HCT116 (cell line): ENCODE data around the gene AP3B1.

Experiments used
- POLR2AphosphoS5 ChIP-seq: IDR thresholded peaks from 2 replicates; pipeline ENCODE4 v1.6.1; 2011; ENCODE audit warnings: mild to moderate bottlenecking, low read depth, low read length, moderate library complexity
- TF ChIP-seq, protein P1 (sequence below), 3 experiments: fragments of 200-600 bp in 1 of 3; sonication (generic) in 1 of 3; IDR thresholded peaks in 2 of 3; conservative IDR thresholded peaks in 1 of 3; 2 replicates each; pipeline ENCODE4 v1.5.1; 2012 to 2017; ENCODE audit warnings: low read depth in 2 of 3, low read length in 2 of 3, antibody characterized with exemption in 1 of 3, borderline replicate concordance in 1 of 3, control low read depth in 1 of 3, mild to moderate bottlenecking in 1 of 3, mixed read lengths in 1 of 3, mixed run types in 1 of 3, moderate library complexity in 1 of 3; ENCODE audit not compliant: insufficient read depth in 1 of 3

DNA sequence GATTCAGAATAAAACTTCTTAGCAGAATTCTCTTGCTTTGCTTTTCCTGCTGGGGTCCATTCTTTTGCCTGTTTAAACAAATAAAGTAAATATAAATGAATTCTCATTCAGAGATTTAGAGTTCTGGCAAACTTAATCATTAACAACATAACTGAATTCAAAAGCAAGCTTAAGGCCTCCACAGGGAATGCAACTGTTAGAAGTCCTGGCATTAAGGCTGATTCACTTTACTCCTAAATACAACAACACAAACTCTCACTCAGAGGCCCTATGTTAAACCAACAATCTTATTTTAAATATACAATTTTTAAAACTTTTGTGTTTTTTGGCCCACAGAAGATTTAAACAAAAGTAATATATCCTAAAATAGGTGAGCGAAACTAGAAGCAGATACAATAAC is 178.3 kb downstream of the AP3B1 start:
- TF ChIP-seq POLR2AphosphoS5 = no peak
- TF ChIP-seq, protein P1, sequence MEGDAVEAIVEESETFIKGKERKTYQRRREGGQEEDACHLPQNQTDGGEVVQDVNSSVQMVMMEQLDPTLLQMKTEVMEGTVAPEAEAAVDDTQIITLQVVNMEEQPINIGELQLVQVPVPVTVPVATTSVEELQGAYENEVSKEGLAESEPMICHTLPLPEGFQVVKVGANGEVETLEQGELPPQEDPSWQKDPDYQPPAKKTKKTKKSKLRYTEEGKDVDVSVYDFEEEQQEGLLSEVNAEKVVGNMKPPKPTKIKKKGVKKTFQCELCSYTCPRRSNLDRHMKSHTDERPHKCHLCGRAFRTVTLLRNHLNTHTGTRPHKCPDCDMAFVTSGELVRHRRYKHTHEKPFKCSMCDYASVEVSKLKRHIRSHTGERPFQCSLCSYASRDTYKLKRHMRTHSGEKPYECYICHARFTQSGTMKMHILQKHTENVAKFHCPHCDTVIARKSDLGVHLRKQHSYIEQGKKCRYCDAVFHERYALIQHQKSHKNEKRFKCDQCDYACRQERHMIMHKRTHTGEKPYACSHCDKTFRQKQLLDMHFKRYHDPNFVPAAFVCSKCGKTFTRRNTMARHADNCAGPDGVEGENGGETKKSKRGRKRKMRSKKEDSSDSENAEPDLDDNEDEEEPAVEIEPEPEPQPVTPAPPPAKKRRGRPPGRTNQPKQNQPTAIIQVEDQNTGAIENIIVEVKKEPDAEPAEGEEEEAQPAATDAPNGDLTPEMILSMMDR (IDR thresholded peaks at IDR 0.05 in 2 of 3, conservative IDR thresholded peaks at IDR 0.05 in 1 of 3; ENCODE audit: borderline replicate concordance in 1 of 3, insufficient read depth in 1 of 3, low read depth in 2 of 3, low read length in 2 of 3) = no peak
